ENCODE data around the gene HECW1.
"Not testable (repeated sequence)": the region's sequence is repeated elsewhere in the genome, so short reads cannot be mapped to it uniquely, and the experiment has no call there.

The HECW1 gene

DNA sequence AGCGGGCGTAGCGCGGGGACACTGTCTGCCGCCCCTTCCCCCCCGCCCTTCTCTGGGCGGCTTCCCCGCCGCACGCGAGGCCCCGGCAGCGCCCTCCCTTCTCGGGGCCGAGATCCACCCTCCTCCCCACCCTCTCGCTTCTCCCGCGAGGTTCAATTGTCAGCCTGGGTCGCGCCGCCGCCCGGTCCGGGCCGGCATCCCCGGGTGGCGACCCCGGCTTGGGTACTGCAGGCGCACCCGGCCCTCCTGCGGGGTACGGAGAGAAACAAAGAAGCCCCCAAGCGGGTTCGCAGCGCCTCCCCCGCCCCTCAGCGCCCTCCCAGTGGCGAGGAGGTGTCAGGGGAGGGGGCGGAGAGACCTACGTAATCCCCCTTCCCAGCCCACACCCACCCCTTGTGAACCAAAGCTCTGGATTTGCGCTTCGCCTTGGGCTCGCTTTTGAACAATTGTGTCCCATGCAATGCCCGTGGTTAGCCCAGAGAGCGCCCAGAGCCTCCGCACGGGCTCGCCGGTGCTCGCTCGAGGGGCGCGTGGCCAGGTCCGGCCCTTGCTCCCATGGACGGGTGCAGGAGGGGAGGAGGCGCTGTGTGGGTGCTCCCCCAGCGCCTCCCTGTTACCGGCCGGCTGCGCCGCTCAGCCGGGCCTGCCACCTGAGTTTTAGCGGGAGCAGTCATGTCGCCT is 634 bp downstream of the HECW1 start:
- DNase-seq = no peak

DNA sequence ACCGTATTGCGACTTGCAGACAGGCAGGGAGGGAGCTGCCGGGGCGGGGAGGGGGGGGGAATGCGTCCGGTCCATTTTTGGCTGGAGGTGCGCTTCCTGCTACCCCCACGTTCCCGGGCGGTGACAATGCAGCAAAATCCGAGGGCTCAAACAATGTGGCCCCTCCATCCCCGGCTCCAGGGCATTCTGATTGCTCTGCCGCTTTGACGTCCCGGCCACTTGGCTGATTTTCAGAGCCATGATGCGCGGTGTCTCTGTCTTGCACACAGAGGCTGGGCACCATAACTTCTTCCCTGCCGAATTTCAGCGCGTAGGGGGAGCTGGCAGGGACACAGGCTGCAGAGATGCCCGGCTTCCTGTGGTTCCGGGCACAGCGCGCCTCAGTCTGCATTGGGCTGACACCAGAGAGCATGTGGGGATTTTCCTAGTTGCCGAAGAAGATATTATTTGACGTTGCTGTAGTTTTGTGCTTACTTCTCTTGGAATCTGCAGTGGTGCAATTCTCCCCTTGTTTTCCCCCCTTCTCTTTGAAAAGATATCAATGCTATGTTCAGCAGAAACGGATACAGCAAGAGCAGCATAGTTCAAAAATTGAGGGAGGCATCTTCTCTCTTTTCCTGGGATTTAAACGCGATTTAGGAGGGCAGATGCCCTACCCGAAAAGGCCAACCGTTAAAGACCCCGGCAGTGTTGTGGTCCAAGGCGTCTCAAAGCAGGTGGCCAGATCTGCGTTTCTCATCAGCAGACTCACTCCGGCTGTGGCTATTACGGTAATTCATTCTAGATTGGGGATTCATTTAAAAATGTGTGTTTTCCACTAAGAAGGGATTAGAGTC is 1.4 kb downstream of the HECW1 start:
- no peak for DNase-seq

DNA sequence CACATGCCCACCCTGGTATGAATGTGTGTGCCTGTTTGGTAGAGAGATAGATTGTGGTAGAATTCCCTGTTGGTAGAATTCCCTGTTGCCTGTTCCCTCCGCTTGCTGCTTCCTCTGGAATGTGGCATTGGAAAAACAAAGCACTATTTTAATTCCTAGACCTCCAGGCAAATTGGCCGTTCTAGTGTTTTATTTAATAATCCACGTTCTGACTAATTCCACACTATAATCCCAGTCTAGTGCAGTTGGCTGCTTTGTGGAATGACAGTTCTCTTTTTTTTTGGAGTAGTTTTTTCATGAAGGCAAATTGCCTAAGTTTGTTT is 2.0 kb downstream of the HECW1 start:
- no peak for DNase-seq

DNA sequence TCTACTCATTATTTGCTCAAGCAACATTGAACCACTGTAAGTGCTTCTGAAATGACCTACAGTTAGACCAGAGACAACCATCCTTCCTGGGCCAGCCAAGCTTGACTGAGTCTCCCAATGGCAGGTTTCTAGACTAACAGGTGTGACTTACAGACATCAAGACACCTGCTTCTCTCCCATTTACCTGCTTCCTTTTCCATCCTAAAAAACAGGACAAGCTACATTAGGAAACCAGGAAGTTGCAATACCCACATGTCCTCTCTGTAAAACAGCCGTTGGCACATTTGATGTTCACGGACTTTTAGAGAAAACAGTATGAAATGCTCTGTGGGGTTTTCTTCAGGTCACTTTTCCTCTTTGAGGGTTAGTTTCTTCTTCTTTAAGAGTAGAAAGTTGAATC is 4.0 kb downstream of the HECW1 start:
- no peak for DNase-seq

DNA sequence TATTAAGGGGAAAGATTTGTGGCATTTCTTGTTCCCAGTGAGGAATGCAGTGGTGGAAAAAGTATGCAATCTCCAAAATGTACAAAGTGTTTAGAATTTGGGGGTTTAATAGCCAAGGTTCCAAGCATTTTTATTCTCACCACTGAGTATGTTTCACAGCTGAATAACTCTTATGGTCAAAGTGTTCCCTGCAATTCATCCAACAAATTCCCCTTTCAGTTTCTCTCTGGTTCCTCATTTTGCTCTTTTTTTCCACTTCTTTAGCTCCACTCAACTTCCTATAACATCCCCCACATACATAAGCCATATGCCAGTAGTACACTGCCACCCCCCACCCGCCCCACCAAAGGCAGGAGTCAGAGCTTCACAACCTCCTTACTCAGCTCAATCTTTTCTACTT is 4.6 kb downstream of the HECW1 start:
- DNase-seq = no peak

DNA sequence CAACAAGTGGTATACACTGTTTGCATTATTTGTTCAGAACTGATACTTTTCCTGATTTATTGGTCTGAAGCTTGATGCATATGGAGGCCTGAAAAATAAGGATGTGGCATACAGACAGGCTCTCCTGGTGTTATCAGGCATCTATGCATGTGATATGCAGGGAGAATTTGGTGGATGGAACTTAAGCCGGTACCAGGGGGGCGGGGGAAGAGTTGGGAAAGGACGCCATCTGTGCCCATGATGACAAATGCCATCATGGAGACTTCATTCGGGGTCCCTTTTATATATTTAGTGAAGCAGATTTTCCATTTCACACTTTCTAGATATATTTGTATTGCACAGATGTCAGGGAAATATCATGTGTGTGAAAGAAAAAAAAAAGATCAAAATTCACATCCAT is 5.4 kb downstream of the HECW1 start:
- DNase-seq = no peak

DNA sequence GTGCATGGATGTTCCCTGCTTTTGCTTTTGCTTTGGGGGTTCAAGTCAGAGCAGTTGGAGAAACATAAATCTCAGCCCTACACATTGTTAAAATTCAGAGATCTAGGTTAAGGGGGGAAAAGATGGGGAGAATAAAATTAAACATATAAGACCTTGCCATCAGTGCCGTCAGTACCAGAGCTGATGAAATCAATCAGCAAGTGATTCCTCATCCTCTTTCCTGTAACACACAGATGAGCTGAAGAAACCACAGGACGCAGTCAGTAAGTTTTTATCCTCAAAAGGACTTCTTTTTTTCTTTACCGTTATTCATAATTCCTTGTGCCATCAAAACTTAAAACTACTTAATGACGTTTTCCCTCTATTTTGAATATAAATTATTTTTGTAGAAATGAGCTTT is 5.9 kb downstream of the HECW1 start:
- DNase-seq = no peak

DNA sequence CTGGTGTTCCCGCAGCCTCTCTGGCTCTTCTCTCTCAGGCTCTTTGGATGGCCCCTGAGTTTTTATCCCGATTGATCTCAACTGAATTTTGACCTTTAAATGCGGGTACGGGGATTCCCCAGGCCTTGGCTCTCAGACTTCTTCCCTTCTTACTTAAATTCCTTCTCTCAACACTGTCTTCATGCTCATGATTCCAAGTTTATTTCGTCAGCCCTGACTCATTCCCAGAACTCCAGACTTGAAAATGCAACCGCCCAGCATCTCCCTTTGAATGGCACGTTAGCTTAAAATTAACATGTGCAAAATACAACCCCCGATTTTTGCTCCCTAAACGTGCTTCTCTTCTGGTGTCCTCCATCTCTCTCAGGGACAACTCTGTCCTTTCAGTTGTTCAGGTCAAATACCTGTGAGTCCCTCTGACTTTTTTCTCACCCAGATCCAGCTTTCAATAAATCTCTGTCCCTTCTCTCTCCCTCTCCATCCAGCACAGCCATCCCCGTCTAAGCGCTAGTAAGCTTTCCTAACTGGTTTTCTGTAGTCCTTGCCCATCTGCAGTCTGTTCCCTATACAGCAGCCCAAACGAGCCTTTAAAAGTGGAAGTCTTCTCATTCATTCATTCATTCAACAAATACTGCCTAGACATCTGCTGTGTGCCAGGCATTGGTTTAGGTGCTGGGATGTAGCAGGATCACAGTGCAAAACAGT is 7.1 kb downstream of the HECW1 start:
- DNase-seq = no peak

DNA sequence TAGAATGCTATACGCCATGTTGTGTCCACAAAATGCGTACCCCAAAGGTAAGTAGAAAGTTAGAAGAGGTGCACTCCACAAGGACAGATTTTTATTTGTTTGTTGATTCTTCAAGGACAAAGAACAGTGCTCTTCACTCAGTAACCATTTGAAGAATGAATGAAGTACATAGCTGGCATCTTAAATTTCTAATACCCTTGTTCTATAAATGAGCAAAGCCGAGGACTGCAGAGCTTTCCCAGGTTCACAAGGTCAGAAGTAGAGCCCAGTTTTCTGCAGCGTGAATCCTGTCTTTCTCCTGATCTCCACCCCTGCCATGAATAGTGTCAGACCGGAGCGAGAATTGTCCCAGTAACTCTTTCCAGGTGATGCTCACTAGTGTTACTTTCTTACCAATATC is 9.5 kb downstream of the HECW1 start:
- DNase-seq = no peak

DNA sequence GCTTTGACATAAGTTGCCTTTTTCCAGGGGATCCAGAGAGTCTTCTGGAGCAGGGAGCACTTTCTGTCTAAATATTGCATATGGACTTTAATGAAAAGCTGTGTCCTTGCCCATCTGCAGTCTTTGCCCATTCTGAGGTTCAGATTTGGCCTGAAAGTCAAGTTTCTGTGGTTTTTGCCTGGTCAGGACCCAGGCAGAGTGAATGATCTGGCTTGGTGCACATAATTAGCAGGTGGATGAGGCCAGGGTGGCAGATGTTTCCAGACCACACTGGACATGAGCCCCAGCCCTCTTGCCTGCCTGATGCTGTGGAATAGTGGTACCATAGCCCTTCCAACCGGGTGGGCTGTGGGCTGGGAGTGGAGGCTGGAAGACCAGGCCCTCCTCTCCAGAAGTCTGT is 11.0 kb downstream of the HECW1 start:
- DNase-seq = no peak

DNA sequence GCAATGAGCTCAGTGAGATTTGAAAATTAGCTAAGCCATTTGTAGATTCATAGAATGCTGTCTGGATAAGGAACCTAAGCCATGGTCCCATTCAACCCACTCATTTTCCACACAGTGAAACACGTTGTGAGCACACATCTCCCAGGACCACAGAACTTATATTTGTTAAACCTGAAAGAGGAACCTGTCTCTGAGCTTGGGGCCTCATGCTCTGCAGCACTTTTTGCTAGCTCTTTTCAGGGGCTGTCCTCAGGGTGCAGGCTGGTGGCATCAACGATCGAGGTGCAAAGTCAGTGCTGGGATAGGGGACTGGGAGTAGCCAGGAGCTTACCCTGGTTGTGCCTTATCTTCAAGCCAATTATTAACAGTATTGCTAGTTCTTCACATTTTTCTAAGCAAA is 11.9 kb downstream of the HECW1 start:
- no peak for DNase-seq

DNA sequence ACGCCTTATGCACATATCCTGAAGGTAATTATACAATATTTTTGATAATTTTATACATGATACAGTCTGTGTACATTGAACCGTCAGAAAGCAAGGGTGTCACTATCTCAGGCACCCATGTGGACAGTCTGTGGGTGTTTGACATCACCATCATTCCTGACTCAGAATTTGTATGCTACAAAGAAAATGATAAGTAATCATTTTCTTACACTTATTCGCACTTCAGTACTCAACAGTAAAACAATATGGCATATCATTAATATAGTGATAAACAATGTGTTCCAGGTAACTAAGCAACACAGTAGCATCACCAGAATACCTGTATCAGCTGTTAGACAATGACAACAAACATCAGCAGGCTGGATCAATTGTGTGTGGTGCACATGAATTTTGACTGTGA is 17.9 kb downstream of the HECW1 start:
- no peak for DNase-seq

DNA sequence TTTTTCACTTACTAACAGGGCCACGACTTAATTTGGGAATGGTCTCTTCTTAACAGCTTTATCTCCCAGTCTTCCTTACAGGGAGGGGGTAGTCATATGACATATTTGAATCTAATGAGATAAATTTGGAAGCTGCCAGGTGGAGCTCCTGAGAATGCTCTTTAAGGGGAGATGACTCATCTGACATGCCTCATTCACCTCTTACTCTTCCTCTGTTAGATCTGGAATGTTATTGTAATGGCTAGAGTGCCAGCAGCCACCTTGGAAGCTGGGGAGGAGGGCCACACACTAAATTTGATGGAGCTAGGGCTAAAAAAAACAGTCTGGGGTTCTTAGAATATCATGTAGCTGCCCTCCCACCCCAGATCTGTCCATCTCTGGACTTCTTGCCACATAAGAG is 22.7 kb downstream of the HECW1 start:
- DNase-seq = no peak

DNA sequence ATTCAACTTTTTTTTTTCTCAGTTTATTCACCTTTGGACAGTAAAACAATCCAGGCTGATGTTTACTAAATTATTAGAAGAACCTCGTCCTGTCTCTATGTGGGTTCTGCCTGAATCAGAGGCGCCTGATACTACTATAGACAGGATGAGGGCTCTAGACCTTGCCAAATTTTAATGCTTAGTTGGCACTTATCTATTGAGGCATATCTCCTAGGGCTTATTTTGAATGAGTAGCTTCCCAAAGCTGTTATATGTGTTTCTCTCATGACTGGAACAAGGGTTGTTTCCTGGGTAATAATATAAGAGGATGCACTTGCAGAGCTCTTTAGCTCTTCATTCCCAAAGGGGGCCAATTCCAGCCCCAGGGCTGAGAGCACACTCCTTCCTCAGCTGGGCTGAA is 23.6 kb downstream of the HECW1 start:
- DNase-seq = no peak

DNA sequence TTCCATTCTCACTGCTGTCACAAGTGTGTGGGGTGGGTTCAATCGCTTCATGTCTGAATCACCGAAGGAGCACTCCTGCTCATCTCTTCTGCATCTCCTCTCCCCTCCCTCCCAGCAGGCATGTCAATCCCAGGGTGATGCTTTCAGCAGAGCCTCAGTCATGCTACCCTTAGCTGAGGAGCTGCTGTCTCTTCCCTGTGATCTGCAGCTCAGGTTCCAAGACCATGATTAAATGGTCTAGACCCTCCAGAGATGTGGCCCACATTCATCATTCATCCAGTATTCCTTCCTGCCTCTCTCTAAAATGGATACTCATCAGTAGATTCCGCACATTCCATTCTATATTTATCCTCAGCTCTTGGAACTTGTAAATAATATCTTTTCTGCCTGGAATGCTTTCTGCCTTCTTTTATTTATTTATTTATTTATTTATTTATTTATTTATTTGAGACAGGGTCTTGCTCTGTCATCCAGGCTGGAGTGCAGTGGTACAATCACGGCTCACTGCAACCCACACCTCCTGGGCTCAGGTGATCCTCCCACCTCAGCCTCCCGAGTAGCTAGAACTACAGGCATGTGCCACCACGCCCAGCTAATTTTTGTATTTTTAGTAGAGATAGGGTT is 24.8 kb downstream of the HECW1 start:
- not testable (repeated sequence) for DNase-seq

DNA sequence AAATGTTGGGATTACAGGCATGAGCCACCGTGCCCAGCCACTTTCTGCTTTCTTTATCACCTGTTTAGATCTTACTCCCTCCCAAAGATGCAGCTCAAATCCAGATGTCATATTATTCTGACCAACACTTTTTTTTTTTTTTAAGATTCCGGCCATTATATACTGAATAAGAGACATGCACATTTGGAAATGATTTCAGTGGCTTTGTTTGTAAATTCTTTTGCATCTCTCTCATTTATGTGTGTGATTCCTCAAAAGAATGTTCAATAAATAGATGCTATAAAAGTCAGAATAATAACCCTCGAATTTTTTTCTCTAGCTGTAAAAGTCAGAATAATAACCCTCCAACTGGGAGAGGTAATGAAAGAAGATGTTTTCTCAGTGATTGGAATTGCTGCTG is 25.4 kb downstream of the HECW1 start:
- no peak for DNase-seq

DNA sequence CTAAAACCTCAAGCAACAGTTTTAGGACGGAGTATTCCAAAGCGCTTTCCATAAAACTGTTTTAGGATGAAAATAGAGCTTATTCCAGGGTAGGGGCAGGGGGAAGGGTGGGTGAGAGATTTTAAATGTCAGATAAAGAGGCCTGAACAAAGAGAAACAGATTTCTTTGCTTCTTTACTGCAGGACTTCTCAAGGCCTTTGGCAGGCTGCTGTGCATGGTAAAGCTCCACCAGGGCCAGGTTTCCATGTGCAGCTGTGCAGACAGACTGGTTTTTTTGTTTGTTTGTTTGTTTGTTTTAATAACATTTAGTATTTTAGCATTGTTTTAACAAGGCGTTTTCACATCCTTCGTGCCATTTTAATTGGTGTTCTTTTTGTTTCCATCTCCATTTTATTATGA is 26.3 kb downstream of the HECW1 start:
- no peak for DNase-seq

DNA sequence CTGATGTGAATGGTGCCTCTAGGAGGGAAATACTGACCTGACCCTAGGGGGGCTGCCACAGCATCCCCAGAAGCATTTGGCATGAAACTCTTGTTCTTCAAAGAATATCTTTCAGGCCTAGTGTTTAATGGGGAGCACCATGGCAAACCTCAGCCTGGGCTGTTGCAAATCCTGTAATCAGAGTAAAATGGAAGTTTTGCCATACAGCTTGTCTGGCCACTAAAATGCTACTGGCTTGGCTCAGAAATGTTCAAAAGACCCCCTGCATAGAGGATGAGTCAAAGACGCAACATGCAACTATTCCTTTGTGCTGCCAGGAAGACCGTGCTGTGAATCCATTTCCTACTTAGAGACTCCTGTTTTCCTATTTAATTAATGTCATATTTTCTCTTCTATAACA is 26.7 kb downstream of the HECW1 start:
- no peak for DNase-seq

DNA sequence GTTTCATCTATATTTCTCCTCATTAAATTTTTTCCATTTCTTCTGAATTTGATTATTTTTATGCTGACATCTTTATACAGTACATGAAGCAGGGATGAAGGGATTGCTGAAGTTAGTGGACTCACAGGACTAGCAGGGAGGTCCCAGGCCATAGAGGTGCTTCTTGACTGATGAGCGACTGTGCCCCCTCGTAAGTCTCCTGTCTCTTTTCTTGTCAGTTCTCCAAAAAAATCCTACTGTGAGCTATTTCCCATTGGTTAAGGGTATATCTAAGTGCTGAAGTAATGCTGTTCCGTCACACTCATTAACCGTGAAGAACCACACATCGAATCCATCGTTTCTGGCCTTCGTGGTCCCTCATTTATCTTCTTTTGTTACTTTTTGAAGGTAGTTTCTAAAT is 27.7 kb downstream of the HECW1 start:
- no peak for DNase-seq

DNA sequence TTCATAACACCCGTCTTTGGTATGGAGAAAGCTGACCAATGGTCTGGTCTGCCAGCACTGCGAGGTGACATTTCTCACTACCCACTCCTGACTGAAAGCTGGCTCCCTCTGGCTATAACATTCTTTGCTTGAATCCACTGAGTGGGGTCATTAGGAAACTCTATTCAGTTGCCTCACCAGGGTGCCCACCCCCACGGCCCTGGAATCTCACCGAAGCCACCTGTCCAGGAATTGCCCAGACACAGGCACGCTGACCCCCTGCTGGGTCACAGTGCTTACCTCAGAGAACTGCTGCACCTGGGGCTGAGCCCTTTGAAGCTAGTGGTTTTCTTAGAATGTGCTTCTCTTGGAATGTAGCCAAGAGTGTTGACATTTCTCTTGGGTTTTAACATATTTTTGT is 28.6 kb downstream of the HECW1 start:
- DNase-seq = no peak

DNA sequence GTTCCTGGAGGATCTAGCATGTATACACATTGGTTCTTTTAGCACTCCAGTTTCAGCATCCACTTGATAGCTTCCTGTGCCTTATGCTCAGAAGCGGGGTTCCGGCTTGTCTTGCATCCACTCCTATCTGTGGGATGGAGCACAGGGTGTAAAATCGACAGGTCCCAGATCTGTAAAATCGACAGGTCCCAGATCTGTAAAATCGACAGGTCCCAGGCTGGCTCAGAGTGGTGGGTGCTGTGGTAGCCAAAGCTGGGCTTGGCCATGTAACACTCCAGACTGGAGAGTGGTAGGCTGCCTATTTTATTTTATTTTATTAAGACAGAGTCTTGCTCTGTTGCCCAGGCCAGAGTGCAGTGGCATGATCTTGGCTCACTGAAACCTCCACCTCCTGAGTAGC is 30.3 kb downstream of the HECW1 start:
- DNase-seq = no peak

DNA sequence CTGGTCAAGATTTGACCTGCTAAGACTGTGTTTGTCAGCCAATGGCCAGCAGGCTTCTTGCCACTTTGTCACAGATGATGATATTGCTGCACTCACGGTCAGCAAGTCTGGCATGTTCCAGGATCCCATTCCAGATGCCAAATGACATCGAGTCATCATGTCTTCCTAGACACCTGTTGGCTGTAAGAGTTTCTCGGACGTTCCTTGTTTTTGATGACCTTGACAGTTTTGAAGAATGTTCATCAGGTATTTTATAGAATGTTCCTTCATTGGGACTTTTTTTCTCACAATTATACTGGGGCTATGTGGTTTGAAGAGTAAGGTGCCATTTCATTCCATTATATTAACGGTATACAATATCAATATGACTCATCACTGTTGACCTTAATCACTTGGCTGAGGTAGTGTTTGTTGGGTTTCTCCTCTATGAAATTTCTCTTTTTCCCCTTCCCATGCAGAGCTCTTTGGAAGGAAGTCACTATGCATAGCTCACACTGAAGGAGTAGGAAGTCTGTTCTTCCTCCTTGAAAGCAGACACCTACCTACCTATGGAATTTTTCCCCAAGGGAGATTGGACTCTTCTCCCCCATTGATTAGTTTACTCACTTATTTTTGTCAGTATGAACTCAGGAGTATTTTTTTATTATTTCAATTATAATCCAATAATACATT is 31.6 kb downstream of the HECW1 start:
- no peak for DNase-seq

DNA sequence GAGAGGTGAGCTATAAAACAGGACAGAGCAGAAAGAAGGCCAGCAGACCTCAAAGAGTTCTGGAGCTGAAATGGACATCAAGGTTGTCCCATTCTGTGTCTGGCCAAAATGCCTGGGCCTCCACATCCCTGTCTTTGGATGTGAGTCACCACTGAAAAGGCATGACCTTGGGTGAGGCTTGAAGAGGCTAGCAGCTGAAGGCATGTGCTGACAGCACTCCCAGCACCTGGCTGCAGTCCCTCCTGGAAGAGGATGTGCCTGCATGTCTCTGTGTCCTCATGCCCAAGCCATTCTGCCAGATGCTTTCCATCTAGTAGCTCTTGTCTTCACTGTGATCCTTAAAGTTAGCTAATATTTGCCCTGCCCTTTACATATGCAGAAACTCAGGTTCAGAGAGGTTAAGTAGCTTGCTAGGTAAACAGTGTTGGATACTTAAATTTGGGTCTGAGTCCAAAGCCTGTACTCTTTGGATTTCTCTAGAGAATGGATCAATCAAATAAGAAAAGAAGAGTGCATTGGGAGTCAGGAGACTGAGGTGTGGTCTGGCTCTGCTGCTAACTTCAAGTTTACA is 35.8 kb downstream of the HECW1 start:
- no peak for DNase-seq
